Hypothalamus (tissue), 51 donors: ENCODE measurements around the gene RGS19.

Source experiments
- DNase-seq, 51 donors: peaks; one replicate each; lab custom pipeline; 2025; lab: John Stamatoyannopoulos, UW

The RGS19 gene

GRCh38 chr20:64078934-64079272, 415 bp downstream of the RGS19 start:
- no peak for DNase-seq

- DNase-seq = peak in 1 of 51 donors; percentile 14
These were observed 1.3 kb downstream of the RGS19 start for GRCh38 chr20:64077876-64078551.

DNA sequence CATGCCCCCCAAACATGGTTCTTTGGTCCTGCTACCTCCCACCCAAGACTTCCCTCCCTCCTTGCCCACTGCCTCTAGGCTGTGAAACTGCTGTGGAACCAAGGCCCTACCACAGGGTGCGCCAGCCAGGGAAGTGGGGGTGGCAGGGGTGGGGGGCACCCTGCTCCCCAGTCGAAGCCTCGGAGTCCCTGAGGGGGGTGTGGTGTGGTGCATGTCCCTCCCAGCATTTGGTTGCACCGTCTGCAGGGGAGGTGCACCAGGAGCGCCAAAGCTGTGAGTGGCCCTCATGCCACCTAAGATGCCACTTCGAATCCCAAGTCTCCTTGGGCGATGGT, 1.8 kb downstream of the RGS19 start:
- DNase-seq = no peak

DNA sequence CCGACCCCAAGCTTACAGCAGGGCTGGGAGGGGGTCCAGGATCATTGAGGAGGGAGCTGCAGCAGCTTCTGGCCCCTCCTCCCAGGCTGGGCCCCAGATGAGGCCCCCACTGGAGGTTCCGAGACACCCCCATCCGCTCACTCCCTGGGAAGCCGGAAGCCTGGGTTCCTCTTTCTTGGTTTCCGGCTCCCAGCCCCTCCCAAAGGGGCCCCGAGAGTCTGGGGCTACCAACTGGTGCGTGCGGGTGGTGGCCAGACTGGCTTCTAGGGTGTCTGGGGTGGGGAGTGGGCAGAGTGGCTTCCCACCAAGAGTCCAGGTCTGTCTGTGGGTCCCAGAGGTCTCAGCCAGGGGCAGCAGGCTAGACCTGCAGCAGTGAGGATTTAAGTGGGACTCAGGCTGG, 2.2 kb downstream of the RGS19 start:
- DNase-seq = peak in 5 of 51 donors; percentile 20 to 38 (median 22)

DNA sequence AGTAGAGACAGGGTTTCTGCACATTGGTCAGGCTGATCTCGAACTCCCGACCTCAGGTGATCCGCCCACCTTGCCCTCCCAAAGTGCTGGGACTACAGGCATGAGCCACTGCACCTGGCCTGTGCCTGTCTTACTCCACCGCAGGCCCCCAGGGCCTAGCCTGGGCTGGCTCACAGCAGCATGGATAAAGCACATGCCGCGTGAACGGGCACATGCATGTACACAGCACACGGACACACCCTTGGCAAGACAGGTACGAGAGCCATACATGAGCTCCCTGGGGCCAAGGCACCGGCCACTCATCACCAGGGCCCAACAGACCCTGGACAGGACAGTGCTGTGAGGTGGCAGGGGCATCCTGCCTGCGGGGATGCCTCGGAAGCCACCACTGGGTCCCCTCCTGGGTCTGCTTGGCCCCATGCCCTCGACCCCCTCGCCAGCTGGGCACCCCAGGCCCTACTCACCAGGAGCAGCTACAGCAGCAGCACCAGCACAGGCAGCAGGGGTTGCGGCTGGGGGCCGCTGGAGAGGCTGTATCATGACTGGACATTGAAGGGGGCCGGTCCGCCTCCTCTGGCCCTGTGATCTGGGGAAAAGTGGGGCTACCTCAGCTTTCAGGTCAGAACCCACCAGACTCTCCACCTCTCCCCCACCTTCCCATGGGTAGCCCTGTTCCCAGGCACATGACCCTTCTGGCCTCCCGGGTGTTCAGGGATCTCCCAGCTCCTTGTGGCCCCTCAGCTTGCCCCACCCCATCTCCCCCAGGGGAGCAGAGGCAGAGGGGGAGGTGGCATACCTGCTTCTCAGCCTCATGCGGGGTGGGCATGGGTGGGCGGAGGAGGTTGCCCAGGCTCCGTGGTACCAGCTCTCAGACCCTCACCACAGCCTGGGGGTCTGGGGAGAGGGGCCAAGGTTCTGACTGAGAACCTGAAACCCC, 3.0 kb downstream of the RGS19 start:
- no peak for DNase-seq

- no peak for DNase-seq
These were observed 3.8 kb downstream of the RGS19 start for GRCh38 chr20:64075556-64075955.

- DNase-seq = no peak
These were observed 4.4 kb downstream of the RGS19 start for GRCh38 chr20:64074963-64075362.

DNA sequence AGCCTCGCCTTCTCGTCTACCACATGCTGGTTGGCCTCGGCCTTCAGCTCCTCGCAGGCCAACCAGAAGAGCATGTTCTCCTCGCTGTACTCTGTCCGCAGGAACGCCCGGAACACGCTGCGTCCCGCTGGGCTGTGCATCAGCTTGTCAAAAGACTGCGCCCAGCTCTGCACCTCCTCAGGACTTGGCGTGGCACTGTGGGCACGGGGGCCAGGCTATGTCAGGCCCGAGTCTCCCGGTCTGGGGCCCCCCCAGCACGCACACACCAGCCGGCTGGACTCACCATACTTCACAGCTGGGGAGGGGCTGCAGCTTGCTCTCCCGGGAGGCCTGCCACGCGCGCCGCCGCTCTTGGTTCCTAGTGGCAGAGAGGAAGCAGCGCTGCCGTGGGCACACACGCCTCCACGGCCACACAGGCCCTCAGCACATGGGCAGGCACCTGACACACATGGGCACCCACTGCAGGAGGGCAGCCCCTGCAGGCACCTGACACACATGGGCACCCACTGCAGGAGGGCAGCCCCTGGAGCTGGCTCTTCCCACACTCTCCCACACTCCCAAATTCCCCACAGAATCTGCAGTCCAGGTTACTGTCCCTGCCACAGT, 5.0 kb downstream of the RGS19 start:
- no peak for DNase-seq

DNA sequence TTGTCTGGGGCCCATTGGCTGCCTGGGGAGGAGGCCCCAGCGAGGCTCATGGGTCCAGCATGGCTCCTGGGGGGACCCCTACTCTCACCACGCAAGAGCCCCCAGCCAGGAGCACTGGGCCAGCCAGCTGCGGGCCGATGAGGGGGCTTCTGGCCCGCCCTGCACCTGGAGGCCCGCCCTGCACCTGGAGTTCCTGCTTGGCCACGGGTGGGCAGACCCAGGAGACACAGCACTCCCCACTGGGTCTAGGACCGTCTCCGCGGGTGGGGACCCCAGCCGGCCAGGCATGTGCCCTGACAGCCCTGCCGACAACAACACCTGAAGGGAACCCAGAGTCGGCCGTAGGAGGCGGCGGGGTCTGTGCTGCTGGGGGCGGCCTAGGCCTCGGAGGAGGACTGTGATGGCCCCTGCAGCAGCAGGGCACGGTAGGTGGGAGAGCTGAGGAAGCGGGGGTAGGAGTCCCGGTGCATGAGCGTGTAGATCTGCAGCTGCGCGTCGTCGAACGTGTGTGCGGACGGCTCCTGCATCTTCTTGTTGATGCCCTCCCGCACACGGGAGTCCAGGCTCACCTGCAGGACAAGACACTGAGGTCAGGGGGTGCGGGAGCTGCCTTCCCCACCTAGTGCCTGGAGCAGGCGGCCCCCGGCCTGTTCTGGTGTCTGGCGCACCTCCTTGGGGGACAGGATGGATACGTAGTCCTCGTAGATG, 5.7 kb downstream of the RGS19 start:
- DNase-seq = no peak

- DNase-seq = no peak
These were observed 6.7 kb downstream of the RGS19 start for GRCh38 chr20:64072498-64073063.

- no peak for DNase-seq
These were observed 7.7 kb downstream of the RGS19 start for GRCh38 chr20:64071341-64072332.

DNA sequence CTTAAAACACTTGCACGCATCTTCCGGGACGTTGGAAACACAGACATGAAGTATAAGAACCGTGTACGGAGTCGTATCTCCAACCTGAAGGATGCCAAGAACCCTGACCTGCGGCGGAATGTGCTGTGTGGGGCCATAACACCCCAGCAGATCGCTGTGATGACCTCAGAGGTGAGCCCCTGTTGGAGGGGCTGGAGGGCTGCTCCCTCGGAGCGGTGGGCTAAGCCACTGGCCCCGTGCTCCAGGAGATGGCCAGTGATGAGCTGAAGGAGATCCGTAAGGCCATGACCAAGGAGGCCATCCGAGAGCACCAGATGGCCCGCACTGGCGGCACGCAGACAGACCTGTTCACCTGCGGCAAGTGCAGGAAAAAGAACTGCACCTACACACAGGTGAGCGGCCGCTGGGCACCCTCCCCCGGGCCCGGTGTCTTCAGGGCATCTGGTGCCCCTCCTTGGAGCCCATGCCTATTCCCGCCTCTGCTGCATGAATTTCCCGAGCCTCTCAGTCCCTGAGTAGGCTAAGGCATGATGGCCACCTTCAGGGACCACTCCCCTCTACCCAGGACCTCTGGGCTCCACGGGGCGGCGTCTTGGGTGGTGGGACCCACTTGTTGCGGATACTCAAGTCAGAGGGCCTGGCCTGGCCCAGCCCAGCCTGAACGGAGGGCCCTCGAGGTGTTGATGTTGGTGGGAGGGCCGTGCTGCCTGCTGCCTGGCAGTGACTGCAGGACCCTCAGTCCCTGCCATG, 8.9 kb downstream of the RGS19 start:
- DNase-seq = no peak

DNA sequence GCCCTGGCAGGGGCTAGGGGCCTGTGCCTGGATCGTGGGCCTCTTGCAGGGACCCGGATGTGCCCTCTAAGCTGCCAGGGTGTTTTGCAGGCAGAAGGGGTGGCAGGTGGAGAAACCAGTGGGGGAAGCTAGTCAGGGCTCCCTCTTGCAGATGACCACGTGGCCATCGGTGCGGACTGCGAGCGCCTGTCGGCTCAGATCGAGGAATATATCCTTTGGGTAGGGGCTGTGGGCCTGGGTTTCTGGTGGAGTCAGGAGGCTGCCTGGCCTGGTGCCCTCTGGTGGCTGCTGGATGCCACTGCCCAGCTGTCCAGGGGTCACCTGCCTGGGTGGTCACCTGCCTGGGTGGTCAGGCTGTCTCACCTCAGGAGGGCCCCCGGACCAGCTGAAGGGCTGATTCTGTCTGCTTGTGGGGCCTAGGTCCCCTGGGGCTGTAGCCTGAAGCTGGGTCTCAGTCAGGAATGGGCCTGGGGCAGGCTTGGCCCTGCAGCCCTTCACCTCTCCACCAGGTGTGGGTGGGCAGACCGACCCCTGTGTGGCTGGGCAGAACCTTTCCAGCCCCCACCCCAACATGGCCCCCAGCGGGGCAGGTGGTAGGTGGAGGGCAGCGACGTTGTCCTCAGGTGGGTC, 9.6 kb downstream of the RGS19 start:
- peak in 2 of 51 donors; percentile 15 to 41 for DNase-seq

- DNase-seq = no peak
These were observed 10.1 kb downstream of the RGS19 start for GRCh38 chr20:64069209-64069613.

DNA sequence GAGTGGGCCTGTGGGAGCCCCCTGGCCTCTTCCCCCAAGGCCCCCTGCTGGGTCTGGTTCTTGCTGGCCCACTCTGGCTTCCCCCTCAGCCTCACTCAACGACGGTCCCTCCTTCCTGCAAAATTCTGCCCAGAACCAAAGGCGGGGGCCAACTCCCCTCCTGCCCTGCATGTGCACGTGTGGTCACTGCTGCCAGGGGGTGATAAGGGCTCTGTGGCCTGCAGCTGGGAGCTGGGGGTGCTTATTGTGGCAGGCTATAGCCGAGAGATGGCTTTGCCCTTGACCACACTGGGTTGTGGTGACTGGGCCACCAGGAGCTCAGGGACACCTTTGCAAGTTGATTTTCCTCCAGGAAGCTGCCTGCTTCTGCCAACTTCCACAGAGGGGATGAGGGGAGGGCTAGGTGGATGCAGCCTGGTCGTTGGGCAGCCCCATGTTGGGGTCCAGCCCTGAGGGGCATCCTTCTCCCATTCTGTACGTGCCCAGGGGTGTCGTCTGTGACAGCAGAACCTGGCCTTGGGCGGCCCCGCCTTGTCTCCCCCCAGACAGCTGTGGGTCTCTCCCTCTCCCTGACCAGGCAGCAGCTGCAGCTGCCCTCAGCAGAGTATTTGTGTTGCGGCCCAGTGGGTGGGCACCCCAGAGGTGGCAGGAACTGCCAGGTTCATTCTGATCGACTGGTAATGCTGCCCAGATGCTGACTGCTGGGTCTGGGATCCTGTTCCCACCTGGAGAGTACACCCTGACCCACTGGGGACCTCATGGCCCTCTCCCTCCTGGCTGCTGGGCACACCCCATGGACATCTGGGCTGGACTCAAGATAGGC, 10.7 kb downstream of the RGS19 start:
- DNase-seq = no peak

- no peak for DNase-seq
These were observed 11.5 kb downstream of the RGS19 start for GRCh38 chr20:64067733-64068307.

- DNase-seq = no peak
These were observed 12.2 kb downstream of the RGS19 start for GRCh38 chr20:64067005-64067632.
